ENCODE data around the gene SMAGP.
"Not testable (repeated sequence)": the region's sequence is repeated elsewhere in the genome, so short reads cannot be mapped to it uniquely, and the experiment has no call there.

SMAGP gene

DNA sequence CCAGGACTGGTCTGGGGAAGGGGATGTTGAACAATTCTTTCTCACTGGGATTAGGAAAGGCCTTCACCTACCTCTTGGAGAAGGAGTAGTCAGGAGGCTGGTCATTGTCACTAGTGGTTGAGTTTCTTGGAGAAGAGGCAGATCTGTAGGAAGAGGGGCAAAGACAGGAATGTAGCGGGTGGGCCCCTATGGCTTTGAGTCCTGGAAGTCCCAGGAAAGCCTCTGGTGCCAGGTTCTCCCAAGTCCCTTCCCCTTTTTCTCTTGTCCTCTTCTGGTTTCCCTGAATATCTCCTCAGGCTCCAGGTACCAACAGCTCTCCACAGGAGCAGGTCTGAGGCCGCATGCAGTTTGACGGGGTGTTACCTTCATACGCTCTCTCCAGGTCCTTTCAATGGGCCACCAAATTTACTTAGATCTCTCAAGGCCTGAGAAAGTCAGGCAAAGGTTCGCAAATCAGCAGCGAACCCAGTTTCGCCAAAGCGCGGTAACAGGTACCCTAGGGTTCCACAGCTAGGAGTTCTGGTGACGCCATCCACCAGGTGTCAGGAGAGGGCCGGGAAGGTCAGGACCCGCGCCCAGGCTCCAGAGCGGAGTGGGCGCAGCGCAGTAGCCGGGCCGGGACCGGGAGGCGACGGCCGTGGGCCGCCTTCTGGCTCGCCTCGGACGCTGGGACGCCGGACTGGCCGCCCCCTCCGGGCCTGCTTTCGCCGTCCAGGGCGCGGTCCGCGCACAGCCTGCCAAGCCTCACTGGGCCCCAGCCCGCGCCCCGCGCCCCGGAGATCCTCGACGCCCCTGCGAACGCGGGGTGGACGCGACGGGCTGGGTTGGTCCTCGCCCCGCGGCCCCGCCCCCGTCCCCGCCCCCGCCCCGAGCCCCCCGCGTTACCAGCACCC is 795 bp downstream of the SMAGP start:
- H3K9me3 ChIP-seq (ENCODE audit: low read depth, low read length): no peaks in the 10 kb centered on the region
- H3K36me3 ChIP-seq (ENCODE audit: insufficient read depth, low read length): no peaks in the 10 kb centered on the region
- TF ChIP-seq EZH2 (IDR thresholded peaks at IDR 0.05) (no peak), POLR2AphosphoS5 (IDR thresholded peaks at IDR 0.05; ENCODE audit: borderline replicate concordance, low read depth, low read length) (no peak)
- no peak overlapping the region for H3K27ac ChIP-seq
- no peak overlapping the region for H3K9ac ChIP-seq (ENCODE audit: insufficient read length)
- no peak for DNase-seq (ENCODE audit: low read depth, low spot score)
- peak overlapping the region; percentile 80 for H3K4me3 ChIP-seq

DNA sequence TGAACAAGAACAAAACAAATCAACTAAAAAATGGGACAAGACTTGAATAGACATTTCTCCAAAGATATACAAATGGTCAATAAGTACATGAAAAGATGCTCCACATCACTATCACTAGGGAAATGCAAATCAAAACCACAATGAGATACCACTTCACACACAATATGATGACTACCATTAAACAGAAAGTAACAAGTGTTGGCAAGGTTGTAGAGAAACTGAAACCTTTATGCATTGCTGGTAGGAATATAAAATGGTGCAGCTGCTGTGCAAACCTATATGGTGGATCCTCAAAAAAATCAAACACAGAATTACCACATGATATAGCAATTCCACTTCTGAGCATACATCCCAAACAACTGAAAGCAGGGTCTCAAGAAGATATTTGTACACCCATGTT is 5.2 kb downstream of the SMAGP start:
- no peak overlapping the region for H3K27ac ChIP-seq
- DNase-seq (ENCODE audit: low read depth, low spot score): no peak
- TF ChIP-seq FOXP2 (optimal IDR thresholded peaks at IDR 0.05; ENCODE audit: control extremely low read depth, extremely low read length, insufficient read depth): no peak
- TF ChIP-seq POLR2AphosphoS5 (IDR thresholded peaks at IDR 0.05; ENCODE audit: borderline replicate concordance, low read depth, low read length): no peak
- TF ChIP-seq EZH2 (IDR thresholded peaks at IDR 0.05): no peak

DNA sequence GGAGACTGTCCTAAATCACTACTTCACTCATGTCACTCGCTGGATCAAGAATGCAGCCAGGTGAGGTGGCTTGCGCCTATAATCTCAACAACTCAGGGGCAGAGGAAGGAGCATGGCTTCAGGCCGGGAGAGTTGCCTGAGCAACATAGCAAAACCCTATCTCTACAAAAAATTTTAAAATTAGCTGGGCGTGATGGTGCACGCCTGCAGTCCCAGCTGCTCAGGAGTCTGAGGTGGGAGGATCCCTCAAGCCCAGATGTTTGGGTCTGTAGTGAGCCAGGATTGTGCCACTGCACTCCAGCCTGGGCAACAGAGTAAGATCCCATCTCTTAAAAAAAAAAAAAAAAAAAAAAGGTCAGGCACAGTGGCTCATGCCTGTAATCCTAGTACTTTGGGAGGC is 5.9 kb downstream of the SMAGP start:
- no peak for DNase-seq (ENCODE audit: low read depth, low spot score)
- H3K4me3 ChIP-seq: no peak overlapping the region

More for the DNA sequence above, 5.2 kb downstream of the SMAGP start:
- Histone ChIP-seq H3K4me3 (no peak overlapping the region), H3K9me3 (ENCODE audit: low read depth, low read length) (no peaks in the 10 kb centered on the region), H3K36me3 (ENCODE audit: insufficient read depth, low read length) (no peaks in the 10 kb centered on the region), H3K9ac (ENCODE audit: insufficient read length) (no peak overlapping the region)

DNA sequence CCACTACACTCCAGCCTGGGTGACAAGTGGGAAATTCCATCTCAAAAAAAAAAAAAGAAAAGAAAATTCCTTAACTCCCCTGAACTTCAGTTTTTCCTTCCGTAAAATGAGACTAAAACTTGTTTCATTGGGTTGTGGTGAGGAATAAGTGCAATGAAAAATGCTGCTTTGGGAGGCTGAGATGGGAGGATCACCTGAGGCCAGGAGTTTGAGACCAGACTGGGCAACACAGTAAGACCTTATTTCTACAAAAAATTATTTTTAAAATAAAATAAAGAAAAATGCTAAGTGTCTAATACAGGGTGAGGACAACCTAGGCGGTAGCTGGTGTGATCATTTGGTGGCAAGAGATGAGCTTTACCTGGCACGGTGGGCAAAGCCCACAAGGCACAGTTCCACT is 6.9 kb downstream of the SMAGP start:
- TF ChIP-seq POLR2AphosphoS5 (IDR thresholded peaks at IDR 0.05; ENCODE audit: borderline replicate concordance, low read depth, low read length) (no peak), FOXP2 (optimal IDR thresholded peaks at IDR 0.05; ENCODE audit: control extremely low read depth, extremely low read length, insufficient read depth) (no peak), EZH2 (IDR thresholded peaks at IDR 0.05) (no peak)
- H3K27ac ChIP-seq: no peak overlapping the region
- H3K36me3 ChIP-seq (ENCODE audit: insufficient read depth, low read length): no peaks in the 10 kb centered on the region
- no peaks in the 10 kb centered on the region for H3K9me3 ChIP-seq (ENCODE audit: low read depth, low read length)
- no peak for DNase-seq (ENCODE audit: low read depth, low spot score)
- no peak overlapping the region for H3K4me3 ChIP-seq
- H3K9ac ChIP-seq (ENCODE audit: insufficient read length): no peak overlapping the region

More for the DNA sequence above, 5.9 kb downstream of the SMAGP start:
- no peak for TF ChIP-seq EZH2 (IDR thresholded peaks at IDR 0.05)
- H3K9ac ChIP-seq (ENCODE audit: insufficient read length): no peak overlapping the region
- no peak overlapping the region for H3K27ac ChIP-seq
- H3K9me3 ChIP-seq (ENCODE audit: low read depth, low read length): no peaks in the 10 kb centered on the region
- H3K36me3 ChIP-seq (ENCODE audit: insufficient read depth, low read length): no peaks in the 10 kb centered on the region

DNA sequence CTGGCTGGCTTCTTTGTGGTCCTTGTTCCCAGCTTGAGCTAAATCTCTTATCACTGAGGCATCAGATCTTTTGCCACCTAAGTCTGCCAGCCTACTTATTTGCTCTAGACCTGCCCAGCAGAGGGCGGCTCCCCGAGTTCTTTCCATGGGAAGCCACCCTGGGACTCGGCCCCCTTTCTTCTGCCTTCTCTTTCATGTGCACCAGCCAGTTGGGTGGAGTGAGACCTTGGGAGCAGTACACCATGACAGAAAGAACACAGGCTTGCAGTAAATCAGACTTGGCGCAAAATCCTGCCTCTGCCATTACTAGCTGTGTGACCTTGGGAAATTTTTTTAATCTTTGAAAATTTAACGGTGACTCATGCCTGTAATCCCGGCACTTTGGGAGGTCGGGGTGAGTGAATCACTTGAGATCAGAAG is 7.4 kb downstream of the SMAGP start:
- DNase-seq (ENCODE audit: low read depth, low spot score): no peak
- TF ChIP-seq EZH2 (IDR thresholded peaks at IDR 0.05) (no peak), FOXP2 (optimal IDR thresholded peaks at IDR 0.05; ENCODE audit: control extremely low read depth, extremely low read length, insufficient read depth) (no peak), POLR2AphosphoS5 (IDR thresholded peaks at IDR 0.05; ENCODE audit: borderline replicate concordance, low read depth, low read length) (no peak)
- no peak overlapping the region for H3K27ac ChIP-seq

DNA sequence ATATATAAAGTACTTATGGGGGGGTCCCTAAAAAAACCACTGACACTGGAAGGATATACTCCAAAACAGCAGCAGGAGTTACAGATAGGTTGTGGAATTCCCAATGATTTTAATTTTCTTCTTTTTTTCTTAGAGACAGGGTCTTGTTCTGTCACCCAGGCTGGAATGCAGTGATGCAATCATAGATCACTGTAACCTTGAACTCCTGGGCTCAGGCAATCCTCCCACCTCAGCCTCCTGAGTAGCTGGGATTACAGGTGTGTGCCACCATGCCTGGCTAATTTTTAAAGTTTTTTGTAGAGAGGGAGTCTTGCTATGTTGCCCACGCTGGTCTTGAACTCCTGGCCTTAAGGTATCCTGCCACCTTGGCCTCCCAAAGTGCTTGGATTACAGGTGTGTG is 10.6 kb downstream of the SMAGP start:
- H3K27ac ChIP-seq; H3K36me3 ChIP-seq (ENCODE audit: insufficient read depth, low read length); H3K9me3 ChIP-seq (ENCODE audit: low read depth, low read length); H3K4me3 ChIP-seq; H3K9ac ChIP-seq (ENCODE audit: insufficient read length); DNase-seq (ENCODE audit: low read depth, low spot score): not testable (repeated sequence)

More for the DNA sequence above, 7.4 kb downstream of the SMAGP start:
- Histone ChIP-seq H3K9ac (ENCODE audit: insufficient read length) (no peak overlapping the region), H3K4me3 (no peak overlapping the region), H3K36me3 (ENCODE audit: insufficient read depth, low read length) (no peaks in the 10 kb centered on the region), H3K9me3 (ENCODE audit: low read depth, low read length) (no peaks in the 10 kb centered on the region)

DNA sequence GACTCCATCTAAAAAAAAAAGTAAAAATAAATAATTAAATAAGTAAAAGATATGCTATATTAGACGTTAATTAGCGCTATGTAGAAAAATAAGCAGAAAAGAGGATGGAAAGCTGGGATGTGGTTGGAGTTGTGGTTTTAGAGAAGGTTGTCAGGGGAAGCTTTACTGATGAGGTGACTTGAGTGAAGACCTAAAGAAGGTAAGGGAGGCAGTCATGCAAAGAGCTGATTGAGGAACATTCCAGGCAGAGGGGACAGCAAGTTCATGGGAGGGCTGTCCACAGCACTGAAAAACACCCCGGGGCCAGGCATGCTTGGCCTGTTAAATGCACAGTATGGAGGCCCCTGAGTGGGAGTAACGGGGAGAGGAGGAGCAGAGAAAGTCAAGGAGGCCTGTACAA is 15.7 kb downstream of the SMAGP start:
- no peak overlapping the region for H3K27ac ChIP-seq
- H3K9ac ChIP-seq (ENCODE audit: insufficient read length): no peak overlapping the region
- H3K9me3 ChIP-seq (ENCODE audit: low read depth, low read length): no peaks in the 10 kb centered on the region
- no peak for DNase-seq (ENCODE audit: low read depth, low spot score)
- no peak overlapping the region for H3K4me3 ChIP-seq
- no peaks in the 10 kb centered on the region for H3K36me3 ChIP-seq (ENCODE audit: insufficient read depth, low read length)
- TF ChIP-seq POLR2AphosphoS5 (IDR thresholded peaks at IDR 0.05; ENCODE audit: borderline replicate concordance, low read depth, low read length): no peak
- TF ChIP-seq EZH2 (IDR thresholded peaks at IDR 0.05): no peak
- TF ChIP-seq FOXP2 (optimal IDR thresholded peaks at IDR 0.05; ENCODE audit: control extremely low read depth, extremely low read length, insufficient read depth): no peak

DNA sequence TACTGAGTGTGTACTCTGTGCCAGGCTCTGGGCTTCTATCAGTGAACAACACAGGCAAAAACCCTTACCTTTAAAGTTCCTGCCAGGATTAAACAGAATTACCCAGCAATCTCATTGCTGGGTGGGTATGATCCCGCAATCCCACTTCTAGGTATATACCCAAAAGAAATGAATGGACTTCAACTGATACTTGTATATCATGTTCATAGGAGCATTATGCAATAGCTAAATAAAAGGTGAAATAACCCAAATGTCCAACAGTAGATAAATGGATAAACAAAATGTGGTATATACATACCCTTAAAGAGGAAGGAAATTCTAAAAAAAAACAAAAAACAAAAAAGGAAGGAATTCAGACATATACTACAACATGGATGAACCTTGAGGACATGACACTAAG is 16.9 kb downstream of the SMAGP start:
- peak overlapping the region; percentile 35 for H3K9ac ChIP-seq (ENCODE audit: insufficient read length)
- H3K36me3 ChIP-seq (ENCODE audit: insufficient read depth, low read length): no peaks in the 10 kb centered on the region
- TF ChIP-seq EZH2 (IDR thresholded peaks at IDR 0.05): no peak
- TF ChIP-seq FOXP2 (optimal IDR thresholded peaks at IDR 0.05; ENCODE audit: control extremely low read depth, extremely low read length, insufficient read depth): no peak
- no peak for TF ChIP-seq POLR2AphosphoS5 (IDR thresholded peaks at IDR 0.05; ENCODE audit: borderline replicate concordance, low read depth, low read length)
- no peak overlapping the region for H3K4me3 ChIP-seq
- DNase-seq (ENCODE audit: low read depth, low spot score): no peak
- H3K9me3 ChIP-seq (ENCODE audit: low read depth, low read length): no peaks in the 10 kb centered on the region
- H3K27ac ChIP-seq: no peak overlapping the region
